GM10248 (cell line): ENCODE results near the gene CNTNAP1.
A peak's percentile ranks its signal among the peaks of the same experiment; 100 is the strongest.
"Not testable (repeated sequence)": the region's sequence is repeated elsewhere in the genome, so short reads cannot be mapped to it uniquely, and the experiment has no call there.

ENCODE experiments used
- CTCF ChIA-PET: fragments of 300-600 bp; sonication (Branson Sonifier 250); formaldehyde crosslinking; extraction: SDS; loops from one replicate; lab custom pipeline; 2021; ENCODE audit warnings: antibody characterized with exemption; lab: Yijun Ruan, JAX
- POLR2A ChIA-PET: fragments of 350-650 bp; sonication (Branson Sonifier 250); formaldehyde crosslinking; extraction: SDS; loops from one replicate; lab custom pipeline; 2020; ENCODE audit warnings: antibody characterized with exemption; lab: Yijun Ruan, JAX
- DNase-seq: peaks from one replicate; pipeline ENCODE4 v3.0.0; 2012; ENCODE audit errors: extremely low spot score
- TF ChIP-seq, protein P1 (sequence below): IDR thresholded peaks from 2 replicates; pipeline ENCODE4 v1.5.1; 2012; ENCODE audit warnings: mild to moderate bottlenecking, low read depth; ENCODE audit errors: extremely low read depth, missing control alignments, control extremely low read depth

CNTNAP1 gene

DNA sequence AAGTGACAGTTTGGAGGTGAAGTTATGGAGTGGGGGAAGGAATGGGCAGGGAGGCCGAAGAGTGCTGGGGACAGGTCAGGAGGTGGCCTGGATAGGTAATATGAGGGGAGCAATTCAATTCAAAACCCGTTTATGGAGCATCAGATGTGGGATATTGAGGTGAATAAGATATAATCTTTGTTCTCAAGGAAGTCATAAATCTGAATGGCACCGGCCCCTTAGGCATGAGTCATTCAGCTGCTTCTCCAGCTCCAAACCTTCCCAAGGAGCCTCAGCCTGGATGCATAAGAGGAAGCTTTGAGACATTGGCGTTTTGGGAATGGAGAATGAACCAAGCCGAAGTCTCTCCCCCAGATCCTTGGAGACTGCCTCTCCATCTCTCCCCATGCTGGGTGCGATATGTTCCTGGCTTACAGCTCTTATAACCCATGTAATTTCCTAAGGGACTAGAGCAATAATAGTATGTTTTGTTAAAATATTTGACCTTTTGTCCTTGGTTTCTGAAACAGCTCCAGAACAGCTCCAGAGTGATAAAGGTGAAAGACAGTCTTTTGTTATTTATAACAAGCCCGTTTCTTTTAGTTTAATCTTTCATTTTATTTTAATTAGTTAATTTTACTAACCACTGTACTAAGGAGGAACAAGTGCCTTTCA lies 21.5 kb upstream of the CNTNAP1 start:
- CTCF ChIA-PET: interaction anchor here (1.1 to 6.8 kb wide), 3 partner anchors 12 to 82 kb away, joined by 3 to 54 read pairs (median 4); no protein-coding TSS in a partner anchor
- POLR2A ChIA-PET: interaction anchor here (1.9 kb wide), 1 partner anchor 10 kb away, joined by 4 read pairs; no protein-coding TSS in a partner anchor
- DNase-seq: no peak
- TF ChIP-seq, protein P1, sequence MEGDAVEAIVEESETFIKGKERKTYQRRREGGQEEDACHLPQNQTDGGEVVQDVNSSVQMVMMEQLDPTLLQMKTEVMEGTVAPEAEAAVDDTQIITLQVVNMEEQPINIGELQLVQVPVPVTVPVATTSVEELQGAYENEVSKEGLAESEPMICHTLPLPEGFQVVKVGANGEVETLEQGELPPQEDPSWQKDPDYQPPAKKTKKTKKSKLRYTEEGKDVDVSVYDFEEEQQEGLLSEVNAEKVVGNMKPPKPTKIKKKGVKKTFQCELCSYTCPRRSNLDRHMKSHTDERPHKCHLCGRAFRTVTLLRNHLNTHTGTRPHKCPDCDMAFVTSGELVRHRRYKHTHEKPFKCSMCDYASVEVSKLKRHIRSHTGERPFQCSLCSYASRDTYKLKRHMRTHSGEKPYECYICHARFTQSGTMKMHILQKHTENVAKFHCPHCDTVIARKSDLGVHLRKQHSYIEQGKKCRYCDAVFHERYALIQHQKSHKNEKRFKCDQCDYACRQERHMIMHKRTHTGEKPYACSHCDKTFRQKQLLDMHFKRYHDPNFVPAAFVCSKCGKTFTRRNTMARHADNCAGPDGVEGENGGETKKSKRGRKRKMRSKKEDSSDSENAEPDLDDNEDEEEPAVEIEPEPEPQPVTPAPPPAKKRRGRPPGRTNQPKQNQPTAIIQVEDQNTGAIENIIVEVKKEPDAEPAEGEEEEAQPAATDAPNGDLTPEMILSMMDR: no peak

DNA sequence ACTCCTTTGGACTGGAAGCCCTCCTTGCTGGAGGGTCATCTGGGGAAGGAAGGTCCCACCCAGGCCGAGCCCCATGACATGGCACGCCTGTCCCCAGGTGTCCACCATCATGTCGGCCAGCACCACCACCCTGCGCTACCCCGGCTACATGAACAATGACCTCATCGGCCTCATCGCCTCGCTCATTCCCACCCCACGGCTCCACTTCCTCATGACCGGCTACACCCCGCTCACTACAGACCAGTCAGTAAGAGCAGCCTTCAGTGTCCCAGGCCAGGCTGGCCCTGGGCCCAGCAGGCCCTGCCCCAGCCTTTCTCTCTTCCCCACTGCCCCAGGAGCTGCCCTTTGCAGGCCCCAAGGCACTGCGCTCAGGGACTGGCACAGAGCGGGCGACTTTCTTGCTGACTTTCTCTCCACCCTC lies 16.7 kb upstream of the CNTNAP1 start:
- TF ChIP-seq, protein P1: no peak
- POLR2A ChIA-PET: no interaction called here
- DNase-seq: no peak
- CTCF ChIA-PET: interaction anchor here (1.2 kb wide), 1 partner anchor 15 kb away, joined by 3 read pairs; no protein-coding TSS in a partner anchor

DNA sequence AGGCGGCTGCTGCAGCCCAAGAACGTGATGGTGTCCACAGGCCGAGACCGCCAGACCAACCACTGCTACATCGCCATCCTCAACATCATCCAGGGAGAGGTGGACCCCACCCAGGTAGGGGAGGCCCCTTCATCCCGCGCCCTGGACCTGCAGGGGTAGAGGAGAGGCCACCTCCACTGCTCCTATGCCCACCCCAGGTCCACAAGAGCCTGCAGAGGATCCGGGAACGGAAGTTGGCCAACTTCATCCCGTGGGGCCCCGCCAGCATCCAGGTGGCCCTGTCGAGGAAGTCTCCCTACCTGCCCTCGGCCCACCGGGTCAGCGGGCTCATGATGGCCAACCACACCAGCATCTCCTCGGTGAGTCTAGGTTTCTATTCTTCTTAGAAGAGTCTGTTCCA lies 16.2 kb upstream of the CNTNAP1 start:
- CTCF ChIA-PET: interaction anchor here (1.2 to 2.3 kb wide), 5 partner anchors 11 to 97 kb away, joined by 3 to 10 read pairs (median 4); partner anchors contain the start of genes PLEKHH3 and PSMC3IP
- DNase-seq, POLR2A ChIA-PET: not testable (repeated sequence)

DNA sequence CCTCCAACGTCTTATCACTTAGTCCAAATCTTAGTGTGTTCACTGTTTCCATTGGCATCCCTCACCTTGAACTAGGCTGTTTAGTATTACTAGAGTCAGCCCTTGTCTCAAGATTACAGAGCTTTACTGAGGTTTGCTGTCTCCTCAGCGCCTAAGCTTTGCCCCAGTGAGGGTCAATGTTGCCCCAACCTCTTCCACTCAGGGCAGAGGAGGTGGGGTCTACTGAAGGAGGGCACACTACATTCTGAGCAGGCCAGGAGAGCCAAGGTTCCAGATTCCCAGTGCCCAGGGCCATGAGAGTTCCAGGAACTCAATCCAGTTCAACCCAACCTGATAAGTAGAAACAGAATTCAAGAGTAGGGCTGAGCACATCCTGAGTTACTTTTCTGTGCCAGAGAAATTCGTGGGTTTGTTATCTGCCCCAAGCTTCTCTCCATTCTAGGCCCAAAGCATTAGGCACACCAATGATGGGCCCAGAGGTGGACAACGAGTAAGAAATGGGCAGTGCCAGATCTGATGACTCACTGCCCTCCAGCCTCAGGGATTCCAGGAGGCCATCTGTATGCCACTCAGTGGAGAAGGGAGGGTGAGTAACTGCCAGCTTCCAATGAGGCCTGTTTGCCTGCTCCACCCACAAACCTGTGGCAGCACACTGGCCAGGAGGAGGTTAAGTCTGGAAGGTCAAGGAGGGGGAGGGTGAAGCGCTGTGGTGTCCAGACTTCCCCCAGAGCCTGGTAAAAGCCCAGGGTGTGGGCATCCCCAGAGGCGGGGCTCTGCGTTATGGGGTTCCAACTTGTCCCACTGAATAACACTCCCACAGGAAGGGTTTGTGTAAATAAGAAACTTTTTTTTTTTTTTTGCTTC lies 15.0 kb upstream of the CNTNAP1 start:
- TF ChIP-seq, protein P1: no peak
- POLR2A ChIA-PET: no interaction called here

DNA sequence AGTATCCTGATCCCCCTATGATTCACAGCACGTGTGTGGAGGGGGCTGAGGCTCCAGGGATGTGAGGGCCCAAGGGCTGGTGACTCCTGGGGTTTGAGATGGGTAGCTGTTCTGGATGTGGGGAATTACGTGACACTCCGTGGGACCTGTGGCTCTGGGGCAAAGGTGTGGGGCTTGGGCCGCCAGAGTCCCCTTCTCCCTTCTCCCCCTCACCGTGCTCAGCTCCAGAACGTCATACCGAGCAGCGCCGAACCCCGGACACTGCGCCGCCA lies 12.7 kb upstream of the CNTNAP1 start:
- ChIA-PET POLR2A (no interaction called here), CTCF (interaction anchor here (1.2 to 3.6 kb wide), 5 partner anchors 11 to 94 kb away, joined by 3 to 10 read pairs (median 5); partner anchors contain the start of gene TUBG2)
- no peak for DNase-seq
- TF ChIP-seq, protein P1: no peak

More for the DNA sequence above, 15.0 kb upstream of the CNTNAP1 start:
- DNase-seq: no peak
- CTCF ChIA-PET: interaction anchor here (0.7 to 3.6 kb wide), 7 partner anchors 9 to 97 kb away, joined by 3 to 10 read pairs (median 5); partner anchors contain the start of genes PLEKHH3, PSMC3IP and TUBG2

DNA sequence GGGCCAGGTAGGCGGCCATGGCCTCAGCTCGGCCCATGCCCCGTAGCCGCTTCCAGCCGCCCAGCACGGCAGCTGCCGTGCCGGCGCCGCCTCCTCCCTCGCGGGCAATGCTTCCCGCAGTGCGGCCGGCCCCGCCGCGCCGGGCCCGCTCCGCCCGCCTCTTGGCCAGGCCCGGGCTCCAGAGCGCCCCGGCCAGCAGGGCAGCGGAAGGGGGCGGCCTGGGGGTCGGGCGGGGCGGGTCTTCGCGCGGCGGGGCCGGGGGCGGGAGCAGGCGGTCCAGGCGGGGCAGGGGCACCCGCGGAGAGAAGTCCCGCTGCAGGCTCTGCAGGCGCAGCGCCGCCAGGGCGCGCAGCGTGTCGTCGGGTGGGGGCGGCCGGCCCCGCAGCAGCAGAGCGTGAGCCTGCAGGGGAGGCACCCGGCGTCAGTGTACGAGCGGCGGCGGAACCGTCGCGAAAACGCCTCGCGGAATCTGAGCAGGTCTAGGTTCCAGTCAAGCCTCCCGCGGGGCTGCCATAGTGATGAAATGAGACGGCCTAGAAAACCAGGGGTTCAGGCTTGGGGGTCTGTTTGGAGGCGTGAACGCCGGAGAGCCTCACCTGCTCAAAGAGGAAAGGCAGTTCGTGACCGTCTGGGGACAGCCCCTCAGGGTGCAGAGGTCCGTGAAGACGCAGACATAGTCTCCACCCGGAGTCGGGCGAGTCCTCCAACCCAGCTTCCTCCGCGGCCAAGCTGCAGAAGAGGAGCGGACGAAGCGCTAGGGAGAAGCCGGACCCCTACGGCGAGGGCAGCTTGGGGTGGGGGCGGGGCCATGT lies 12.1 kb upstream of the CNTNAP1 start:
- DNase-seq: peak; percentile 78
- ChIA-PET POLR2A (no interaction called here), CTCF (interaction anchor here (1.2 to 5.0 kb wide), 10 partner anchors 9 to 94 kb away, joined by 3 to 54 read pairs (median 6); partner anchors contain the start of genes CCR10, PSMC3IP and TUBG2)
- TF ChIP-seq, protein P1: peak; percentile 27
